Measurements from ENCODE around the gene MAU2.

The MAU2 gene

GRCh38 chr19:19407633-19407930 lies 87.0 kb downstream of the MAU2 start:
- H3K4me3 ChIP-seq (ENCODE audit: low read depth, low read length): no peak overlapping the region

Measured in iPS-11a (cell line).